Epithelial cell of esophagus (primary cell): ENCODE results near the gene ANK3.
A peak's percentile ranks its signal among the peaks of the same experiment; 100 is the strongest.

Source experiments
- DNase-seq: peaks from one replicate; pipeline ENCODE4 v3.0.0; 2010; ENCODE audit warnings: low read depth
- H3K4me3 ChIP-seq: 2 replicates; pipeline ENCODE4 v1.5.1; 2011; ENCODE audit warnings: mild to moderate bottlenecking, low read length, control low read depth
- CTCF ChIP-seq: IDR thresholded peaks from 2 replicates; pipeline ENCODE4 v1.5.1; 2011; ENCODE audit warnings: low read depth, mild to moderate bottlenecking, low read length, control low read depth, inconsistent platforms; ENCODE audit not compliant: insufficient read depth; ENCODE audit errors: missing control alignments

The ANK3 gene

GRCh38 chr10:60314069-60314940 lies 75.4 kb downstream of the ANK3 start:
- TF ChIP-seq CTCF: no peak

GRCh38 chr10:60313589-60313952 lies 76.1 kb downstream of the ANK3 start:
- no peak for DNase-seq
- H3K4me3 ChIP-seq: no peak overlapping the region
- no peak for TF ChIP-seq CTCF

More at GRCh38 chr10:60314069-60314940, 75.4 kb downstream of the ANK3 start:
- no peak overlapping the region for H3K4me3 ChIP-seq
- DNase-seq: peak; percentile 73

- H3K4me3 ChIP-seq: no peak overlapping the region
- DNase-seq: peak; percentile 41
- no peak for TF ChIP-seq CTCF
Measured at GRCh38 chr10:60312818-60313588, 76.7 kb downstream of the ANK3 start.

- no peak for DNase-seq
- no peak for TF ChIP-seq CTCF
- H3K4me3 ChIP-seq: no peak overlapping the region
Measured at GRCh38 chr10:60311821-60312220, 77.9 kb downstream of the ANK3 start.

- DNase-seq: no peak
- TF ChIP-seq CTCF: no peak
- no peak overlapping the region for H3K4me3 ChIP-seq
Measured at GRCh38 chr10:60310740-60311139, 78.9 kb downstream of the ANK3 start.

GRCh38 chr10:60309891-60310290 lies 79.8 kb downstream of the ANK3 start:
- H3K4me3 ChIP-seq: no peak overlapping the region
- no peak for DNase-seq
- TF ChIP-seq CTCF: no peak
